CD4-positive, alpha-beta T cell treated with Interleukin-6 for 4 hours (primary cell): ENCODE results near the gene CCDC57.
"Not testable (repeated sequence)": the region's sequence is repeated elsewhere in the genome, so short reads cannot be mapped to it uniquely, and the experiment has no call there.

Experiments used
- DNase-seq: peaks from one replicate; pipeline ENCODE4 v3.0.0-alpha.2; 2020; ENCODE audit warnings: mixed read lengths

The CCDC57 gene

DNA sequence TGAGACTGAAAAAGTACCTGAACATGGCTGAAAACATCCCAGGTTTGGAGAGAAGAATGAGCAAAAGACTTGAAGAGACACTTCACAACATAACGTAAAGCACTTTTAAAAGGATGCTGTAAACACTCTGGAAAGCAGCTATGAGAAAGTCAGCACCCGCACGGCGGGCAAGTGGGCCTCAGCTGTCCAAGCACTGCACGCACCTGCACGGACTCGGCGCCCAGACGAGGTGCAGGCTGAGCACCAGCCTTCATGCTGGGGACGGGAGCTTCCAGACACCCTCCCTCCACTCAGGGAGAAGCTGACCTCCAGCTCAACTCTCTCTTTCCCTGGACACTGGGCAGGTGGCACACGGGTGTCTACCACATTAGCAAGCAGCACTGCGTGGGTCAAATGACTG, 13.1 kb downstream of the CCDC57 start:
- no peak for DNase-seq

DNA sequence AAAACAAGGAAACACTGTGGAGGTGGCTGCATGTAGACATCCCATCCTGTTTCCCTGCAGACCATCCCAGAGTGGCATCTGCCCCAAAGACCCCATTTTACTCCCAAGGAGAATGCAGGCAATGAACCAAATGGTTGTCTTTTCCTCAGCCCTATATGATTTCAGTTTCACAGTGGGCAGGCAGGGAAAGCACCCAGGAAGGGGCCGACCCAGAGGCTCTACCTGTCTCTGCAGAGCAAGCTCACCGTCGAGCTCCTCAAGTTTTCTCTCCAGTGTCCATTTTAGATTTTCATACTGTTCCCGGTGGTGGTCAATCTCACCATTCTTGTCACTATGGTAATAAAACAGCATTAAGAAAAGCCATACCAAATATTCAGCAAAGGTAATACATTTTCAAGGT, 14.6 kb downstream of the CCDC57 start:
- no peak for DNase-seq

DNA sequence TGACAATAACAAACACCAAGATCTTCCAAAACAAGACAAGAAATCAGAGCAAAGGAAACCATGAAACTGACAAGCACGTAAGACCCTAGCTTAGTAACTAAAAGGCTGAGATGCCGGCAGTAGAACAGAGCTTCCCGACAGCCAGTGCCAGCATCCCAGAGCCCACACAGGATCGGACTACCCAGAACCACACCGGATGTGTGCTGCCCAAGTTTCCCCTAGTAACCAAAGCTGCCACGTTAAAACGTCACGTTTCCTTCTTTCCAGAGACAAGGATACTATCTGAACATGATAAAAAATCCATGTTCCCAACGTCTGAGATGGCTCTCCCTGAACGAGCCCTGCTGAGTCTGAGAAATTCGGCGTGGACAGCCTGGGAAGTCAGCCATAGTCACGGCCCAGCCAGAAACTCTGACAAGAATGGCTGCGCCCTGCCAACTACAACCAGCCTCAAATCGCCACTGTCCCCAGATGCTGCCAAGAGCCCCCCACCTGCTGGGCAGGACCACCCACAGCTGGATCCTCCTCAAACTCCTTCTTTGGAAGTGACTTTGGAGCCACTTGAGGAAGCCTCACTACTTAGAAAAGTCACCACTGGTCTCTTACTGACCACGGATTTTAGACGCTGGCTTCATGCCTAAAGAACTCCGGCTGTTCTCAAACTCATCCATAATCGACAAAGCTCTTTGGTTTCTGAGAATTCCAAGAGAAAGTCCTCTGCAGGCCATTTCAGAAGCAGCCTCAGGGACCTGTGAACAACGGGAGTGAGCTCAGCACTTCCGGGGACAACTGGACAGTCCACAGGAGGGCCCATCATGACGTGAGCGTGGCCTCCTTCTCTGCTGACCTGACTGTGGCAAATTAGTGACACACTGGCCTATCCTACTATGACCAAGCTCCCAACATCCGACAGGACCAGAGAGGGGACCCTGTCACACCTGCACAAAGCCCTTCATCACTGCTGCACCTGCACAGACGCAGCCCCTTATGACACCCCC, 16.7 kb downstream of the CCDC57 start:
- no peak for DNase-seq

DNA sequence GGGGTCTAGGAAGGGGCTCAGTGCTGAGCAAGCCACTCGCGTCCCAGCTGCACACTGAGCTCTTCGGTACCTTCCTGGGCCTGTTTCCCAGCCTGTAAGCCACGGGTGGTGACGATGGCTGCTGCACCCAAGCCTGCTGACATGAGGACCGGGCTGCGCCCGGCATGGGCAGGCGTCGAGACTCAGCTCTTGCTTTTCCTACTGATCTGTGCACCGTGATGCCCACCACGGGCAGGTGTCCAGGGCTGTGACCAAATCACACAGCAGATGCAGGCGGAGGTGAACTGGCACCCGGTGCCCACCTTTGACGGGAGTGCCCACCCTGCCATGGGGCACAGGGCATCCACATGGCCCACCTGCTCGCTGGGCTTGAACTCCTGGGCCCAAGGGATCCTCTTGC, 17.9 kb downstream of the CCDC57 start:
- DNase-seq, result no peak

DNA sequence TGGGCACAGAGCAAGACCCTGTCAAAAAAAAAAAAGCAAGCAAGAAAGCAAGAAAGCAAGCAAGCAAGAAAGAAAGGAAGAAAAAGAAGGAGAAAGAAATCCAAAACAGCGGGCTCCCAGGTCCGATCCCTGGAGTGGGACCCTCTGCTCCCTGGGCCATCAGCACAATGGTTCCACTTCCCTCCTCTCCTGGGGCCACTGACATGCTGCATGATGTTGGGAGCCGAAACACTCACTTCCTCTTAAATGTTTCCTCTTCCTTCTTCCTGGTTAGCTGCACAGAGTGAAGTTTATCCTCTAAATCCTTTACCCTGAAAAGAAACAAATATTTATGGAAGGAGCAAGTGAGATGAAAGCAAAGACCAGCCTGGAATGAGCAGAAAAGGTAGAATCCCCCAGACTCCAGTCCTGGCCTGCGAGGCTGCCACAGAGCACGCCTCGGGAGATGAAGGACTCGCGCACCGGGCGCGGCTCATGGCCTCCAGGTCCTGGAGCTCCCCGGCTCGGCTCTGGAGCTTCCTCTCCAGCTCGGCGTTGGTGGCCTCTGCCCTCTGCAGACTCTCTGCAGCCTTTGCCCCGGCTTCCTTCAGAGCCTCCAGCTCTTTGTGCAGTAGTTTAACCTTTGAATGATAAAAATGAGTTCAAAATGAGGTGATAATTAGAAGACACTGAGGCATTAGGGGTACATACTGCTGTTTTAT, 19.0 kb downstream of the CCDC57 start:
- no peak for DNase-seq

DNA sequence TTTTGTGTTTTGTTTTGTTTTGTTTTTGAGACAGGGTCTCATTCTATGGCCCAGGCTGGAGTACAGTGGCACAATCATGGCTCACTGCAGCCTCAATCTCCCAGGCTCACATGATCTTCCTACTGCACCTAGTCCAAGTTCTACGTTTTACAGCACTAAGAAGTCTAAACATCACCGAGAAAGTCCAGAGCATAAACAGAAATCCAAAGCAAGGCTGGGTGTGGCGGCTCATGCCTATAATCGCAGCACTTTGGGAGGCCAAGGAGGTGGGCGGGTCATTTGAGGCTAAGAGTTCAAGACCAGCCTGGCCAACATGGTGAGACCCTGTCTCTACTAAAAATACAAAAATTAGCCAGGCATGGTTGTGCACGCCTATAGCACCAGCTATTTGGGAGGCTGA, 19.6 kb downstream of the CCDC57 start:
- DNase-seq, result not testable (repeated sequence)

DNA sequence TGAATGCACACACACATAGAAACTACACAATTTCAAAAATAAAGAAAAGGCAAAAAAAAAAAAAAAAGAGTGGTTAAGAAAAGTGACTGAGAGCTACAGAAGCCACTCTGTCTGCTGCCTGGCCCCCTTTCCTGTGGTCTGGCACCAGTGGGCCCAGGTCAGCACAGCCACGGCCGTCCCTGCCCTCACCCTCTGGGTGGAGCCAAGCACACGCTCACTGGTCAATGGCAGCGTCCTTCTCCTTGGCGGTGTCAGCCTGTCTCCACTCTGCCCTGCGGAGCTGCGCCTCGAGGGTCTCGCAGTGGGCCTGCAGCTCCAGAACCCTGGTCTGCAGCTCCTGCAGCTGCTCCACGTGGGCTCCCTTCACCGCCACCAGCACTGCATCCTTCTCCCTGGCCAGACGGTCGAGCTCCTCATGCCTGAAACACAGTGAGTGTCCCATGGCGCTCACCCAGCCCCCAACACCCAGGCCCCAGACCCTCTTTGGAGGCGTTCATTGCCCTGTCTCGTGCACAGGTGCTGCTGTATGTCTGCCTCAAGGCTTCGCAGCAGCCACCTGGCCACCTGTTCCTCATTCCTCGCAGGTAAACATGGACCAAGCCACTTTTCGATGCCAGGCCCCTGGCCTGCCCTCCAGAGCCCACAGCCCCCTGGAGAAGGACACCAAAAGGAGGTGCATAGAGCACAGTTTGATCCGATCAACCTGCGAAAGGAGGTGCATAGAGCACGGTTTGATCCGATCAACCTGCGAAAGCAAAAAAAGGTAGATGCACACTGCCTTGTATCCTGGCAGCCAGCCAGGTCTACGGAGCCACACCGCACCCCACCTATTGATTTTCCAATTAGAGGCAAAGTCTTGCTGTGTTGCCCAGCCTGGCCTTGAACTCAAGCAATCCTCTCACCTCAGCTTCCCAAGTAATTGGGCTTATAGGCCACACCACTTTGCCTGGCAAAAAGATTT, 24.4 kb downstream of the CCDC57 start:
- DNase-seq, result no peak

DNA sequence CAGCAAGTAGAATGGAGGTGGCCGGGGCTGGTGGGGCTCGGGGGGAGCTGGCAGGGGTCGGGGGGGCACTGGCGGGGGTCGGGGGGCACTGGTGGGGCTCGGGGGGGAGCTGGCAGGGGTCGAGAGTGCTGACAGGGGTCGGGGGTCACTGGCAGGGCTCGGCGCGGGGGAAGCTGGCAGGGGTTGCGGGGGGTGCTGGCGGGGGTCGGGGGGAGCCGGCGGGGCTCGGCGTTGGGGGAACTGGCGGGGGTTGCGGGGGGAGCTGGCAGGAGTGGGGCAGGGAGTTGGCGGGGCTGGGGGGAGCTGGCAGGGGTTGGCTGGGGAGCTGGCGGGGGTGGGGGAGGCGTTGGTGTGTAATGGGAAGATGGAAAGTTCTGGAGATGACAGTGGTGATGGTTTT, 25.1 kb downstream of the CCDC57 start:
- DNase-seq, result no peak

DNA sequence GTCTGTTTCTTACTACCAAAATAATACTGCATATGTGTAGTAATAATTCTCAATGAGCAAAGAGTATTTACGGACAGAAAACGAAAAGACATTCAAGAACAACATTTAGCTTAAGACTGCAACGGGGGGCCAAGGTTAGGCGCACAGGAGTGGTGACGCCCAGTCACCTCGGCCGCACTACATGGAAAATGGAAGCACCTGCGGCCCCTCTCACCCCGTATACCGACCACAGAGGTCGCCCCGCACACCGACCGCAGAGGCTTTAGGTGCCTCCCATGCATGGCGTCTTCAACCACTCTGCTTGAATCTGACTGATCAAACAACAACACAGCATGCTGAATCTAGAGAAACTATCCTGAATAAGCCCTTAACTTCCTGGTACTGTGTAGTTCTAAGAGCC, 26.4 kb downstream of the CCDC57 start:
- no peak for DNase-seq

DNA sequence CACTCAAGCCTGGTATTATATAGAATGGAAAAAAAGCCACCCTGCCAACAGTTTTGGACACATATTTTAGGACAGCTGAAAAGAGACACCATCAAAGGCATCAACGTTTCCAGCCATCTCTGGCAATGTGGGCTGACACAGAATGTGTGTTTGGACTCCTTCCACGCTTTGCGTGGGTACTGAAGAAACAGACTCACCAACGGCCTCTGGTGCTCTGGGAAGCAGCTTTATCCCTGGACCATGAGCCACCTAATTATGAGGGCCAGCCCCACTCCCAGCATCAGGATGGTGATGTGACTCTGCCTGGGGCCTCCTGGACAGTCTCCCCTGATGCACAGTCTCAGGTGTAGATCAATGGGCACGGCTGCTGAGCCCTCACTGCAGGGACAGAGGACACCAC, 27.9 kb downstream of the CCDC57 start:
- DNase-seq, result no peak

DNA sequence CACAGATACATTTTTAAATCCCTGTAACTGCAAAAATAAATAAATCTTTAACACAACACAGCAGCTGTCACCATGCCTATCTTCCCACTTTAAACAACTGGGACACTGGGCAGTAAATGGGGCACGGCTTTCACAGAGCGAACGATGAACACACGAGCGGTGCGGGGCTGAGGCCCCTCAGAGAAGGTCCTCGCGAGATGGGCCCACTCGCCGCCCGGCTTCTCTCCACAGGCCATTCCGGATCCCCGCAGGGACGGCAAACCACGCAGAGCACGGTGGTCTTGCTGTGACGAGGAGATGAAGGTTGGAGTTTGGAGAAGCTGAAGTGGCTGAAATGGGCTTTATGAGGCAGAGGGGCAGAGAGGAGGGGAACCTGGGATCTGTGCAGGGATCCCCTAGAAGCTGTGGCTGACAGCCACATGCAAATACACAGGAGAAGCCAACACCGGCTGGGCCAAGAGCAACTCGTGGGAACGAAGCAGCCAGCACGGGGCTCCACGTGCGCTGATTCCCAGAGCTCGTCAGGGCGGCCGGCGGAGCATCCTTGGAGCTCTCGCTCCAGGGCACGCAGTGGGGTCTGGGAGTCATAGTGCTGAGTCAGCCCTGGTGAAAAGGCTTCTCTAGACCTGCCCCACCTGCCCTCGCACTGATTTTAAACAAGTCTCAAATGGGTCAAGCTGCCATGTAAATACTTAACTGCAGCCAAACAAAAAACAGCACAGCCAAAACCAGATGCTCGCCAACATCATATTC, 31.7 kb downstream of the CCDC57 start:
- no peak for DNase-seq

DNA sequence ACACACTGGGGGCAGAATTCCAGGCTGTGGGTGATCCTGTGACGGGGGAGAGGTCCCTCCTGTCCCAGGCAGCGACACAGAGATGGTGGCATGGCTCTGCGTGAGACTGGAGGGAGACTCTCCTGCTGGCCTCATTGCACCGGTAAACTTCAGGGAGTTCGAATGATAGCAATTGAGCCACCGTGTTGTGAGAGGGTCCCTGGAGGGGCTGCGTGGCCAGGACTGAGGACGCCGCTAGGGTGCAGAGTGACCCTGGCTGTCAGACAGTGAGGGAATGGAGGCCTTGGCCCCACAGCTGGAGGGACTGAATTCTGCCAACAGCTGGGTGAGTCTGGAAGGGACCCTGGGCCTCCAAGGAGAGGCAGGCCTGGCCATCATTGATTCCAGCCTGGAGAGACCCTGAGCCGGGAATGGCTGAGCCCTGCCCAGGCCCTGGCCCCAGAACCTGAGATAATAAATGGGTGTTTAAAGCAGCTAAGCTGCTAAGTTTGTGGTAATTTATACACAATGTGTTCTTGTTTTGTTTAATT, 32.6 kb downstream of the CCDC57 start:
- no peak for DNase-seq

DNA sequence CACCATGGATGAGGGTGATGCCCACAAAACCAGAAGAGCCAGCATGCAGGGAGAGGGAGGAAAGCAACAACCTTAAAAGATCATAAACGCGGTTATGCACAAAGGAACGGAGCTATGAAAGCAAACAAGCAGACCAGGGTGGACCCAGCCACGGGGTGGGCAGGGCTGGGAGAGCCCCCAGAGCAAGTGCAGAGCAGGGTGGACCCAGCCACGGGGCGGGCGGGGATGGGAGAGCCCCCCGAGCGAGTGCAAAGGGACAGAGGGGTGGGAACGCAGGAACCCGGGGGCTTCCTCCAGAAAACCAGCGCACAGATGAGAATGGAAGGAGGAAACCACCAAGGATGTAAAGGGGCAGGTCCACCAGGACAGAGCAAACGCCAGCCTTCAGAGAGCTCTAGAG, 33.2 kb downstream of the CCDC57 start:
- no peak for DNase-seq

DNA sequence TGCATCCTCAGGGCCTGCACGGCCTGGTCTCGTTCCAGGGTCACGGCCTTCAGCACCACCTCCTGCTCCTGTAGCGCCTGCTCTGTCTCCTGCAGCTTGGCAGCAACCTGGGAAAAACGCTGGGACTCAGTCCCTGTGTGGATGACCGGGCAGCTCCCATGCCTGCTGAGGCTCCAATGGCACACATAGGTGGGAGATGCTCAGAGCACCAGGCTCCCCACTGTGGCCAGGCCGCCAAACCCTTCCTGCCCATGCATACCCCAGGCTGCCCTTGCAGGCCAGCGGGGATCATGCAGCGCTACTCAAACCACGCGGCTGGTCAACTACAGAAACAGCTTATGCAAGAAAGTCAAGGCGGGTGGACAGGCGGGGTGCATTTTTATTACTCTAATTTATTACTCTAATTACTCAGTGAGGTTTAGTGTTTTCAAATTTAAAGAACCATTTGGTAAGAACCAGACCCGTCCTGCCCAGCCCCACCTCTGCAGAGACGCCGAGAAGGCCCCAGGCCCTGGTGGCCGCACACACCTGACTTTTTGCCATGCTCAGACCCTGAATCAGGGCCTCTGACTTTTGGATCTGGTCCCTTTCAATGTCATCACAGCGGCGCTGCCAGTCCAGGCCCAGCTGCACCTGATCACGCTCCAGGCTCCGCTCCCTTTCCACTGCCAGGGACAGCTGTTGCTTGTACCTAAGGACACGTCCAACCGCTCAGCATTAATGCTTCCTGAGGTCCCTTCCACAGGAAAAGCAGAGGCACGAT, 34.0 kb downstream of the CCDC57 start:
- DNase-seq, result no peak

DNA sequence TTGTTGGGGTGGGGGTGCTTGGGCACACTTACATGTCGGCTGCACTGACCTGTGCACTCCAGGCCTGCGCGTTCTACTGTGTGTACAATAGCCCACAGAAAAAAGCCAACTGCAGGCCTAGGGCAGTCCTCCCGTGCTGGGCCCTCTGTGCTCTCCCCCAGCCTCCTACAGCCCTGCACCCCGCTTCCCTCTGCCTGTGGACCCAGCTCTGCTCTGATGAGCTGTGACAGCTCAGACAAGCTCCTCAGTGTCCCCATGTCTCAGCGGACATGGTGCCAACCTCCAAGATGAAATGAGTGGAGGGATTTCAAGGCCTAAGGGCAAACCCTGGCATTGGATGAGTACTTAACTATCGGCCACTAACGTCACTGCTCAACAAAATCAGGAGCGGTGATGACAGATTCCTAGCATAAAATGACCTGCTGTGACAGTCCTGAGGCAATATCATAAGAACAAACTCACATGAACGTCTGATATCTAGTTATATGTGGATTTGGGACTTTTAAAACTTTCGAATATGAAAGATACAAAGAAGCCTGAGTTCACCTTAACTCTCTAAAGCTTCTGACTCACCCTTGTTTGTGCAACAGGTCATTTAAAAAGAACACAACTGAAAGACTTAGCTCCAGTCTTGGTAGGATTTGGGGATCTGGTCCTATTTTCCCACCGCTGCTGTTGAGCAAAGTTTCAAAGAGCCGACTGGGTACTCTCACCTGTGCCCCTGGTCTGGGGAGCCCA, 34.7 kb downstream of the CCDC57 start:
- no peak for DNase-seq

DNA sequence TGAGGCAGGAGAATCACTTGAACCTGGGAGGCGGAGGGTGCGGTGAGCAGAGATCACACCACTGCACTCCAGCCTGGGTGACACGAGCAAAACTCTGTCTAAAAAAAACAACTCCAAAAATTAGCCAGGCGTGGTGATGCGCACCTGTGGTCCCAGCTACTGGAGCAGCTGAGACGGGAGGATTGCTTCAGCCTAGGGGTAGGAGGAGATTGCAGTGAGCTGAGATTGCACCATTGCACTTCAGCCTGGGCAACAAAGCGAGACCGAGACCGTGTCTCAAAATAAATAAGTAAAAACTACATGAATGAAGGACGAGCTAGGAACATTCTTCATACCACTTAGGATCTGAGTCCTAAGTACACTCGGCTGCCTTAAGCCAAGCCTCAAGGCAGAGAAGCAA, 35.4 kb downstream of the CCDC57 start:
- DNase-seq, result no peak

DNA sequence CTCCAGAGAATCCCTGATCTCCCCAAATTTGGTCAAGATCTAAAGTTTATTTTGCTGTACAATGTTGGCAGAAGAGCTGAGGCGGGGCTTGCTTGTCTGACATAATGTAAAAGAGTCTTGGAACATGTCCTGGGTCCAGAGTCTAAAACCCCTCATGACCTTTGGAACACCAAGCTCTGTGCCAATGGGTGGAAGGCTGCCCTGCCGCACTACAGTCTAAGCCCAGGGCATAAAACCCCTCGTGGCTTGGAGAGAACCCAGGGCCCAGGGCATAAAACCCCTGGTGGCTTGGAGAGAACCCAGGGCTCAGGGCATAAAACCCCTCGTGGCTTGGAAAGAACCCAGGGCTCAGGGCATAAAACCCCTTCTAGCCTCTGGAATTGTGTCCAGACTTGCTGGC, 36.7 kb downstream of the CCDC57 start:
- DNase-seq, result no peak

DNA sequence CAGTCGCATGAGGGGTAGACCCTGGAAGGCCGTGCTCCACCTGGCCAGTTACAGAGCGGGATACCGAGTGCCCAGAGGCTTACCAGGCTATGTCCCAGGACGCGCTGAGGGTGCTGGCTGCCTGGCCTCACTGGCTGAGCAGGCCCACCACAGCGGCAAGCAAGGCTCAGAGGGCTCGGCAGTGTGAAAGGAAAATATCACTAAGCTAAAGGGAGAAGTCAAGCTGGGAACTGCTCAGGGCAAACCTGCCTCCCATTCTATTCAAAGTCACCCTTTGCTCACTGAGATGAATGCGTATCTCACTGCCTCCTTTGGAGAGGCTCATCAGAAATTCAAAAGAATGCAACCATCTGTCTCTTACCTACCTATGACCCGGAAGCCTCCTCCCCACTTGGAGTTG, 37.4 kb downstream of the CCDC57 start:
- DNase-seq, result no peak

DNA sequence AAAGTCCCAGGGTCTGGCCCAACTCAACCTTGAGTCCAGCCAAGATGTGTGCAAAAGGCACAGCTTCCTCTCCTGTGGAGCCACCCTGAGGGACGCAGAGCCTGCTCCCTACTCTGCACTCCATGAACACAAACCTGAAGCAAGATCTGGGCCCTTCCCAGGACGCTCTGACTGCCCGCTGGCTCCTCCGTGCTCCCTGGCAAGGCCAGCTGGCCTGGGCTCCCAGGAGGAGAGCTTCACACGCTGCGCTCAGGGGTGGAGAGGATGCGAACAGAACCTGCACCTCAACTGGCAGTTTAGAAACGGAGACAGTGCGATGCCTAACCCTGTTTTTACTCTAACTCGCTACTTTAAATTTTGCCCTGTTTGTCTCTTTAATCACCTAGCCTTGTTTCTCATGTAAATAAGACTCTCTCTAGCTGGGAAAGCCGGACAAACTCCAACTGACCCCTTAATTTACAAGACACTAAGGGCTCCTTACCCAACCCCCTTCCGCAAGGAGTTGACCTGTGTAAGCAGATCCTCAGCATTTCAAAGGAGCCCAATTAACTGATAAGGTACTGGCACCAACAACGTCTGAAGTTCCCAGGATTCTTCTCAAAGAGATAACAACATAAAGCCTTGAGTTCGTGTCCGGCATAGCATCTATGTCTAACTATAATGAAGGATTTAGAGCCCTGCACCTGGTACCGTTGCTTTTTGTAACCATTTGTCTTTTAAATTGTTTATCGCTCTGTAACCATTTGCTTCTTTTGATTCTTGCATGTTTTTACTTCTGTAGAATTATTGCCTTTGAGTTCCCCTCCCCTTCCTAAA, 38.4 kb downstream of the CCDC57 start:
- DNase-seq, result not testable (repeated sequence)
